ENCODE measurements around the gene AEBP1.

AEBP1 gene

GRCh38 chr7:44098092-44099068, 5.8 kb upstream of the AEBP1 start:
- Histone ChIP-seq H3K27ac (ENCODE audit: insufficient read depth, low read length, poor library complexity, severe bottlenecking) (no peak overlapping the region), H3K27me3 (replicated peaks; ENCODE audit: control insufficient read depth, insufficient read depth, low read length, poor library complexity, severe bottlenecking) (no peaks in the 10 kb centered on the region), H3K4me3 (ENCODE audit: insufficient read depth, low read depth, low read length, poor library complexity, severe bottlenecking) (no peak overlapping the region), H3K4me1 (ENCODE audit: control insufficient read depth, insufficient read depth, low read length, poor library complexity, severe bottlenecking) (no peaks in the 10 kb centered on the region), H3K9me3 (ENCODE audit: control insufficient read depth, low read length) (no peaks in the 10 kb centered on the region), H3K36me3 (ENCODE audit: control insufficient read depth, insufficient read depth, low read length) (no peaks in the 10 kb centered on the region)
- no peak for DNase-seq

DNA sequence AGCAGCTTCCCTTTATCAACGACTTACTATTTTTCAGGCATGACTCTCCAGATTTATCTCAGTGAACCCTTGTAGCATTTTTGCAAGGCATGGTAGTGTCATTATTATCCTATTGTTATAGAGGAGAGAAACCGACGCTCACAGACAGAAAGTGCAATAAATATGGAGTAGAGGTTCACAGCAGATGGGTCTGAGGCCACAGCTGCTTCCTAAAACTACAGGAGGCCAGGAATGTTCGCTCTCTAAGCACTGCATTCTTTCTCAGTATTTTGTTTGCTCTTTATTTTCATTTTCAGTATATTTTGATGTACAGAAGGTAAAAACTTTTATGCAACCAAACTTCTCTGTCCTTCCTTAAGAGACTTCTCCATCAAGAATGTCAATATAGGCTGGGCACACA, 4.5 kb upstream of the AEBP1 start:
- Histone ChIP-seq H3K36me3 (ENCODE audit: control insufficient read depth, insufficient read depth, low read length) (no peaks in the 10 kb centered on the region), H3K4me3 (ENCODE audit: insufficient read depth, low read depth, low read length, poor library complexity, severe bottlenecking) (no peak overlapping the region), H3K4me1 (ENCODE audit: control insufficient read depth, insufficient read depth, low read length, poor library complexity, severe bottlenecking) (peaks cover 3% of the 10 kb centered on the region), H3K9me3 (ENCODE audit: control insufficient read depth, low read length) (no peaks in the 10 kb centered on the region), H3K27ac (ENCODE audit: insufficient read depth, low read length, poor library complexity, severe bottlenecking) (no peak overlapping the region), H3K27me3 (replicated peaks; ENCODE audit: control insufficient read depth, insufficient read depth, low read length, poor library complexity, severe bottlenecking) (no peaks in the 10 kb centered on the region)
- no peak for DNase-seq

- Histone ChIP-seq H3K36me3 (ENCODE audit: control insufficient read depth, insufficient read depth, low read length) (no peaks in the 10 kb centered on the region), H3K4me3 (ENCODE audit: insufficient read depth, low read depth, low read length, poor library complexity, severe bottlenecking) (no peak overlapping the region), H3K9me3 (ENCODE audit: control insufficient read depth, low read length) (no peaks in the 10 kb centered on the region), H3K27ac (ENCODE audit: insufficient read depth, low read length, poor library complexity, severe bottlenecking) (no peak overlapping the region), H3K4me1 (ENCODE audit: control insufficient read depth, insufficient read depth, low read length, poor library complexity, severe bottlenecking) (peaks cover 7% of the 10 kb centered on the region), H3K27me3 (replicated peaks; ENCODE audit: control insufficient read depth, insufficient read depth, low read length, poor library complexity, severe bottlenecking) (peaks cover 2% of the 10 kb centered on the region)
- DNase-seq = no peak
Observed at GRCh38 chr7:44100458-44101302, 3.5 kb upstream of the AEBP1 start.

DNA sequence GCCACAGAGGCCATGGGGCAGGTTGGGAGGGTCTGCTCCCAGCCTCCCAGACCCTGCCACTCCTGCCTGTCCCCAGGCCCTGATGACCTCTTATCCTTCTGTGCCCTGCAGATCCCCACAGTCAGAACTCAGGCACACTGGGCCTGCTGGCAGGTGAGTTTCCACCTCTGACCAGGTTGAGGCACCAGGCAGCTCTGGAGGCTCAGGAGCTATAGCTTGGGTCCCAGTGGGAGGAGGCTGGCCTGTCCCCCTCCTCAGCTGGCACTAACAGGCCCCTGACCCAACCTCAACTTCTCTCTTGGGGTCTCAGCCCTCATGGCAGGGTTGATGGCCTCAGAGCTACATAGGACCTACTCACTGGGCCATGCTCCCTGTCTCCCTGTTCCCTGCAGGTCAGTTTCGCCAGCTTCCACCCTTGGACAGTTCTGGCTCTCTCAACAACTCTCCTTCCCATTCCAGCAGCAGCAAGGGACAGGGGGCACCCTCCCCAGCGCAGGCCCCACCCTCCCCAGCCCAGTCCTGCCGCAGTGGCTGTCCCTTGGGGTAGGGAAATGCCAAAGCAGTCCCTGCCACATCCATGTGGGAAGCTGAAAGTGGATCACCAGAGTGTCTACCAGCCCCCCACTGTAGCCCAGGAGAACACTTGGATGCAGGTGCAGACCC, 2.7 kb upstream of the AEBP1 start:
- H3K4me3 ChIP-seq (ENCODE audit: insufficient read depth, low read depth, low read length, poor library complexity, severe bottlenecking) = no peak overlapping the region
- H3K9me3 ChIP-seq (ENCODE audit: control insufficient read depth, low read length) = no peaks in the 10 kb centered on the region
- H3K27me3 ChIP-seq (replicated peaks; ENCODE audit: control insufficient read depth, insufficient read depth, low read length, poor library complexity, severe bottlenecking) = peaks cover 2% of the 10 kb centered on the region
- H3K36me3 ChIP-seq (ENCODE audit: control insufficient read depth, insufficient read depth, low read length) = no peaks in the 10 kb centered on the region
- DNase-seq = no peak
- peaks cover 7% of the 10 kb centered on the region for H3K4me1 ChIP-seq (ENCODE audit: control insufficient read depth, insufficient read depth, low read length, poor library complexity, severe bottlenecking)
- no peak overlapping the region for H3K27ac ChIP-seq (ENCODE audit: insufficient read depth, low read length, poor library complexity, severe bottlenecking)

DNA sequence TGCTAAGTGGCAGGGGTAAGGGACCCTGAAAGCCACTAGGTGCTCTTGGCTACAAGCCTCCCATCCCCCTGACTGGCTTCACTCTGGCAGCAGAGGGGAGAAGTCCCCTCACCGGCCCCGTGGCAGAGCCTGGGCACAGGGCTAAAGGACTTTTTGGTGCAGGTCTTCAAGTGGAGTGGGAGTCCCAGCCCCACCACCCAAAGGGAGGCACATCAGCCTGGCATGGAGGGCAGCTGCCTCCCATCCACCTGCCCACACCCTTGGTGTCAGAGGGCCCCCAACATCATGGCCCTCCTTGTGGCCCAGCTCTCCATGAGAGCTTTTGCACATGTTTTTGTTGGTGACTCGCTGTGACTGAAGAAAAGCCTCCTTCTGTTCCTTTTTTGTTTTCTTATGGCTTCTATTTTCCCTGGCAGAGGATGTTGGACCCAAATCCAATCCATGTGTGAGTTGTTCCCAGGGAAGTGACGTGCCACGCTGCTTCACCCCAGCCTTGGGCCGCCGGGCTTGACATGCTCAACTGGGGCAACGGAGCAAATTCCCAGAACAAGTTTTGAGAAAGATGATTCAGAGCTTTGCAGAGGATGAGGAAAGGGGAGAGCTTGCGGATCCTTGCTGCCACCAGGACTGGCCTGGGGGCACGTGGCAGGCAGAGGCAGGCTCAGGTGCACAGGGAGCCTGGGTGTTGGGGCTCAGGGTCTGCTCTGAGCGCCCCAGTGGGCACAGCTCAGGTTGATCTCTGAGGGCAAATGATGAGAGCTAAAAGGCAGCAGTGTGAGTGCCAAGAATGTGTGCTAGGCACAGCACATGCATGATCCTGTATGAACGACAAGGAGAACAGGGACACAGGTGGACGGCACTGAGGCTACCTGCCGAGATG, 1.9 kb upstream of the AEBP1 start:
- H3K27me3 ChIP-seq (replicated peaks; ENCODE audit: control insufficient read depth, insufficient read depth, low read length, poor library complexity, severe bottlenecking) = peaks cover 2% of the 10 kb centered on the region
- no peaks in the 10 kb centered on the region for H3K9me3 ChIP-seq (ENCODE audit: control insufficient read depth, low read length)
- no peaks in the 10 kb centered on the region for H3K36me3 ChIP-seq (ENCODE audit: control insufficient read depth, insufficient read depth, low read length)
- H3K4me1 ChIP-seq (ENCODE audit: control insufficient read depth, insufficient read depth, low read length, poor library complexity, severe bottlenecking) = peaks cover 7% of the 10 kb centered on the region
- no peak overlapping the region for H3K4me3 ChIP-seq (ENCODE audit: insufficient read depth, low read depth, low read length, poor library complexity, severe bottlenecking)
- DNase-seq = no peak
- no peak overlapping the region for H3K27ac ChIP-seq (ENCODE audit: insufficient read depth, low read length, poor library complexity, severe bottlenecking)

- no peak for DNase-seq
- H3K36me3 ChIP-seq (ENCODE audit: control insufficient read depth, insufficient read depth, low read length) = no peaks in the 10 kb centered on the region
- H3K27ac ChIP-seq (ENCODE audit: insufficient read depth, low read length, poor library complexity, severe bottlenecking) = no peak overlapping the region
- H3K4me3 ChIP-seq (ENCODE audit: insufficient read depth, low read depth, low read length, poor library complexity, severe bottlenecking) = no peak overlapping the region
- H3K27me3 ChIP-seq (replicated peaks; ENCODE audit: control insufficient read depth, insufficient read depth, low read length, poor library complexity, severe bottlenecking) = peaks cover 2% of the 10 kb centered on the region
- peaks cover 7% of the 10 kb centered on the region for H3K4me1 ChIP-seq (ENCODE audit: control insufficient read depth, insufficient read depth, low read length, poor library complexity, severe bottlenecking)
- no peaks in the 10 kb centered on the region for H3K9me3 ChIP-seq (ENCODE audit: control insufficient read depth, low read length)
Observed at GRCh38 chr7:44102846-44103565, 1.1 kb upstream of the AEBP1 start.

DNA sequence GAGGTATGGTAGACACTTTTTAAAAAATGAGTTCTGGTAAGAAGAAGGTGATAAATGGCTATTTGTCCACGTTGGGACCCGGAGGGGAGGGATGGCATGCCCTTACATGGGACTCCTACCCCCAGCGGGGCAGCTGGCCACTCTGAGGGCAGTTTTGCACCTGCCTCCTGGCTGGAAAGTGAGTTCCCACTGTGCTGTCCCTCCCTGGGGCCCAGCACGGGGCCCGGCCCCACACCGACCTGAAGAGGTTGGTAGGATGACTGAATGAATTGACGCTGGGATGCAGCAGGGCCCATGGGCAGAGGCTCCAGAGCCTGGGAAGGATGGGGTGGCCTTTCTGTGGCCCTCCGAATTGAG, 601 bp upstream of the AEBP1 start:
- H3K9me3 ChIP-seq (ENCODE audit: control insufficient read depth, low read length) = no peaks in the 10 kb centered on the region
- H3K4me3 ChIP-seq (ENCODE audit: insufficient read depth, low read depth, low read length, poor library complexity, severe bottlenecking) = no peak overlapping the region
- H3K27ac ChIP-seq (ENCODE audit: insufficient read depth, low read length, poor library complexity, severe bottlenecking) = no peak overlapping the region
- peaks cover 7% of the 10 kb centered on the region for H3K4me1 ChIP-seq (ENCODE audit: control insufficient read depth, insufficient read depth, low read length, poor library complexity, severe bottlenecking)
- H3K27me3 ChIP-seq (replicated peaks; ENCODE audit: control insufficient read depth, insufficient read depth, low read length, poor library complexity, severe bottlenecking) = peaks cover 2% of the 10 kb centered on the region
- no peaks in the 10 kb centered on the region for H3K36me3 ChIP-seq (ENCODE audit: control insufficient read depth, insufficient read depth, low read length)
- DNase-seq = no peak

- peaks cover 7% of the 10 kb centered on the region for H3K4me1 ChIP-seq (ENCODE audit: control insufficient read depth, insufficient read depth, low read length, poor library complexity, severe bottlenecking)
Observed at GRCh38 chr7:44104860-44105771, 971 bp downstream of the AEBP1 start.

More at GRCh38 chr7:44104860-44105771, 971 bp downstream of the AEBP1 start:
- Histone ChIP-seq H3K27ac (ENCODE audit: insufficient read depth, low read length, poor library complexity, severe bottlenecking) (no peak overlapping the region), H3K36me3 (ENCODE audit: control insufficient read depth, insufficient read depth, low read length) (no peaks in the 10 kb centered on the region), H3K9me3 (ENCODE audit: control insufficient read depth, low read length) (no peaks in the 10 kb centered on the region), H3K4me3 (ENCODE audit: insufficient read depth, low read depth, low read length, poor library complexity, severe bottlenecking) (peak overlapping the region; percentile 58), H3K27me3 (replicated peaks; ENCODE audit: control insufficient read depth, insufficient read depth, low read length, poor library complexity, severe bottlenecking) (peaks cover 2% of the 10 kb centered on the region)
- DNase-seq = no peak
